Measurements from ENCODE around the gene BTF3L4.

GRCh38 chr1:52045236-52045635 is 10.9 kb upstream of the BTF3L4 start:
- TF ChIP-seq CTCF (IDR thresholded peaks at IDR 0.05): no peak
- no peak for TF ChIP-seq POLR2A (IDR thresholded peaks at IDR 0.05)

All from Peyer's patch (tissue), 4 donors.